Measurements from ENCODE around the gene HES5. TPM values are rescaled to one million over a fixed set of nuclear protein-coding genes. Genes with fewer than 3 reads are reported as not detected.
A peak's percentile ranks its signal among the peaks of the same experiment; 100 is the strongest.

Gene HES5
- total and polyA plus RNA-seq, 2 of the 4 experiments (the other 2 are of a cell fraction): not detected

DNA sequence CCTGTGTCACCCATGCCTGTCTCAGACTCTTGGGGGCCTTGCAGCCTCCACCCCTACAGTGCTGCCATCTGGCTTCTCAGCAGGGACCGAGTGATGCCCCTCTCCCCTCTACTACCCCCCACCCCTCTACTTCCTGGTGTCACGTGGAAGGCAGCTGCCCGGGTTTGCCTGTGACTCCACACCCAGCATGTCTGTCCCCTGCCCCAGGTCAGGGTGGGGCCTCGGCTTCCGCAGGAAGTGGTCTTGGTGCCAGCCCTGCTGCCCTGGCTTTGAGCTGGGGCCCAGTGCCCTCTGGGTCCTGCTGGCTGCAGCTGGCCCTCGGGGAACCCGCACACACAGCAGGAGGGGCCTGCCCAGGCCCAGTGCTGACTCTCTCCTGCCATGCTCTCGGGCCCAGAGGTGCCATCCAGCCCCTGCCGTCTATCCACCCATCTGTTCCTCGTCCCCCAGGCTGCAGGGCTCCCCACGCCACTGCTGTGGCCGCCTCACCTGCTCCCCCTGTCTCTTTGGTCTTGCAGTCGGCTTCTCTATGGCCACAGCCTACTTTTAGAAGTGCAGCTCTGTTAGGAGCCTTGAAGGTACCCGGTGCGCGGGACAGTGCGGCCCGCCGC, 30.0 kb downstream of the HES5 start:
- Histone ChIP-seq H3K9me3 (ENCODE audit: control insufficient read depth, insufficient read depth, low read length) (no peaks in the 10 kb centered on the region), H2BK20ac (ENCODE audit: low read depth, low read length) (no peak overlapping the region), H2BK15ac (ENCODE audit: low read depth, low read length) (no peak overlapping the region), H4K5ac (ENCODE audit: low read depth, low read length) (no peak overlapping the region), H3K27me3 (ENCODE audit: control insufficient read depth, insufficient read depth, low read length) (peaks cover 12% of the 10 kb centered on the region; the same call in 1 of the 2 replicates), H3K4me1 (ENCODE audit: control insufficient read depth, insufficient read depth, low read length) (peaks cover 2% of the 10 kb centered on the region; the same call in 1 of the 2 replicates), H2BK5ac (ENCODE audit: low read depth, low read length, poor library complexity, severe bottlenecking) (no peak overlapping the region), H3K56ac (ENCODE audit: extremely low read depth, insufficient read depth, low read length) (no peak overlapping the region), H4K20me1 (ENCODE audit: insufficient read depth, low read length) (no peaks in the 10 kb centered on the region), H2AK9ac (replicated peaks; ENCODE audit: low read depth, low read length, poor library complexity) (no peak overlapping the region), H4K8ac (ENCODE audit: low read depth in 2 of 2, low read length in 2 of 2) (no peak overlapping the region), H4K91ac (ENCODE audit: insufficient read depth, low read depth, low read length) (no peak overlapping the region), H3K14ac (replicated peaks; ENCODE audit: low read depth, low read length) (no peak overlapping the region), H2AFZ (replicated peaks; ENCODE audit: low read length, poor library complexity) (peak overlapping the region; percentile 41), H2BK120ac (ENCODE audit: low read depth, low read length) (no peak overlapping the region), H3K18ac (ENCODE audit: low read depth, low read length) (no peak overlapping the region), H3K27ac (ENCODE audit: insufficient read depth, low read length) (no peak overlapping the region), H3K79me1 (ENCODE audit: low read depth in 1 of 2, low read length in 2 of 2) (no peaks in the 10 kb centered on the region), H3K9me1 (ENCODE audit: insufficient read depth, low read length) (no peaks in the 10 kb centered on the region), H3K4me2 (ENCODE audit: low read depth, low read length) (no peak overlapping the region), H3K23ac (ENCODE audit: low read depth, low read length) (no peak overlapping the region), H3K4ac (ENCODE audit: low read depth, low read length) (no peak overlapping the region), H3K4me3 (ENCODE audit: insufficient read depth, low read depth, low read length) (no peak overlapping the region), H3K36me3 (ENCODE audit: control insufficient read depth, insufficient read depth, low read length) (no peaks in the 10 kb centered on the region), H3K9ac (ENCODE audit: low read depth, low read length) (no peak overlapping the region), H2AK5ac (ENCODE audit: low read depth, low read length) (no peak overlapping the region)
- TF ChIP-seq, protein P1, sequence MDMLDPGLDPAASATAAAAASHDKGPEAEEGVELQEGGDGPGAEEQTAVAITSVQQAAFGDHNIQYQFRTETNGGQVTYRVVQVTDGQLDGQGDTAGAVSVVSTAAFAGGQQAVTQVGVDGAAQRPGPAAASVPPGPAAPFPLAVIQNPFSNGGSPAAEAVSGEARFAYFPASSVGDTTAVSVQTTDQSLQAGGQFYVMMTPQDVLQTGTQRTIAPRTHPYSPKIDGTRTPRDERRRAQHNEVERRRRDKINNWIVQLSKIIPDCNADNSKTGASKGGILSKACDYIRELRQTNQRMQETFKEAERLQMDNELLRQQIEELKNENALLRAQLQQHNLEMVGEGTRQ (IDR thresholded peaks at IDR 0.05; ENCODE audit: low read depth, low read length): no peak
- TF ChIP-seq FOS (IDR thresholded peaks at IDR 0.05; ENCODE audit: low read depth, low read length): no peak
- POLR2A ChIA-PET (ENCODE audit: unreplicated experiment): no interaction called here
- 61% methylated on average over 18 of the region's 19 CpGs; no CpG with 5 or more reads in 1 of the 2 experiments for WGBS, 2 experiments (ENCODE audit: extremely low coverage in 2 of 2, insufficient read length in 1 of 2)
- dilution Hi-C loops (cut with HindIII; ENCODE audit: low sequenced_read_pairs, unreplicated experiment): no loop called here
- ATAC-seq (ENCODE audit: low read depth) (no peak), DNase-seq (no peak)
- in situ Hi-C loops (cut with MboI; ENCODE audit: low sequenced_read_pairs): no loop called here
- BruUV-seq (replicated peaks): no TSS peak
- CTCF ChIA-PET: no interaction called here
- intact Hi-C loops (cut with micrococcal nuclease): no loop called here
